ENCODE results near the gene FAM169A.

The FAM169A gene

GRCh38 chr5:74894351-74894750 lies 28.2 kb upstream of the FAM169A start:
- Histone ChIP-seq H3K27ac (ENCODE audit: low read depth, low read length) (no peak overlapping the region), H3K36me3 (ENCODE audit: control insufficient read depth, low read length) (no peaks in the 10 kb centered on the region), H3K9me2 (replicated peaks; ENCODE audit: control insufficient read depth, low read length) (no peaks in the 10 kb centered on the region), H3K4me3 (ENCODE audit: low read length) (no peak overlapping the region), H3K27me3 (ENCODE audit: control insufficient read depth, low read length) (no peaks in the 10 kb centered on the region; the same call in 1 of the 2 replicates), H3K9me3 (ENCODE audit: control insufficient read depth, insufficient read depth, low read length) (peaks cover 3% of the 10 kb centered on the region; the same call in 1 of the 2 replicates), H3K4me2 (ENCODE audit: low read length) (no peak overlapping the region), H4K20me1 (ENCODE audit: control insufficient read depth, insufficient read depth, low read depth, low read length) (no peaks in the 10 kb centered on the region), H3F3A (ENCODE audit: control insufficient read depth, insufficient read depth) (no peaks in the 10 kb centered on the region), H3K79me2 (ENCODE audit: control insufficient read depth, low read length) (no peaks in the 10 kb centered on the region), H3K4me1 (ENCODE audit: control insufficient read depth, low read length) (no peaks in the 10 kb centered on the region)
- TF ChIP-seq CTCF (IDR thresholded peaks at IDR 0.05; ENCODE audit: low read depth, low read length, poor library complexity, severe bottlenecking) (no peak), EZH2phosphoT487 (IDR thresholded peaks at IDR 0.05; ENCODE audit: borderline replicate concordance, low read length) (no peak)

GRCh38 chr5:74892921-74893320 lies 26.7 kb upstream of the FAM169A start:
- no peaks in the 10 kb centered on the region for H3K4me1 ChIP-seq (ENCODE audit: control insufficient read depth, low read length)
- H3K36me3 ChIP-seq (ENCODE audit: control insufficient read depth, low read length): no peaks in the 10 kb centered on the region
- H3K79me2 ChIP-seq (ENCODE audit: control insufficient read depth, low read length): no peaks in the 10 kb centered on the region
- H3K27ac ChIP-seq (ENCODE audit: low read depth, low read length): no peak overlapping the region
- no peaks in the 10 kb centered on the region for H3F3A ChIP-seq (ENCODE audit: control insufficient read depth, insufficient read depth)
- TF ChIP-seq EZH2phosphoT487 (IDR thresholded peaks at IDR 0.05; ENCODE audit: borderline replicate concordance, low read length) (no peak), CTCF (IDR thresholded peaks at IDR 0.05; ENCODE audit: low read depth, low read length, poor library complexity, severe bottlenecking) (no peak)
- no peak overlapping the region for H3K4me2 ChIP-seq (ENCODE audit: low read length)
- peaks cover 3% of the 10 kb centered on the region; the same call in 1 of the 2 replicates for H3K9me3 ChIP-seq (ENCODE audit: control insufficient read depth, insufficient read depth, low read length)
- no peak overlapping the region for H3K4me3 ChIP-seq (ENCODE audit: low read length)
- H3K27me3 ChIP-seq (ENCODE audit: control insufficient read depth, low read length): no peaks in the 10 kb centered on the region; the same call in 1 of the 2 replicates
- H4K20me1 ChIP-seq (ENCODE audit: control insufficient read depth, insufficient read depth, low read depth, low read length): no peaks in the 10 kb centered on the region
- H3K9me2 ChIP-seq (replicated peaks; ENCODE audit: control insufficient read depth, low read length): no peaks in the 10 kb centered on the region

- Histone ChIP-seq H3K9me2 (replicated peaks; ENCODE audit: control insufficient read depth, low read length) (no peaks in the 10 kb centered on the region), H3K4me3 (ENCODE audit: low read length) (no peak overlapping the region)
These were observed 23.4 kb upstream of the FAM169A start for GRCh38 chr5:74889523-74890105.

More at GRCh38 chr5:74889523-74890105, 23.4 kb upstream of the FAM169A start:
- H3K4me1 ChIP-seq (ENCODE audit: control insufficient read depth, low read length): no peaks in the 10 kb centered on the region
- H3K27me3 ChIP-seq (ENCODE audit: control insufficient read depth, low read length): no peaks in the 10 kb centered on the region; the same call in 1 of the 2 replicates
- H3K79me2 ChIP-seq (ENCODE audit: control insufficient read depth, low read length): no peaks in the 10 kb centered on the region
- H4K20me1 ChIP-seq (ENCODE audit: control insufficient read depth, insufficient read depth, low read depth, low read length): no peaks in the 10 kb centered on the region
- H3K27ac ChIP-seq (ENCODE audit: low read depth, low read length): no peak overlapping the region
- no peak overlapping the region for H3K4me2 ChIP-seq (ENCODE audit: low read length)
- H3K36me3 ChIP-seq (ENCODE audit: control insufficient read depth, low read length): no peaks in the 10 kb centered on the region
- H3K9me3 ChIP-seq (ENCODE audit: control insufficient read depth, insufficient read depth, low read length): no peaks in the 10 kb centered on the region
- H3F3A ChIP-seq (ENCODE audit: control insufficient read depth, insufficient read depth): no peaks in the 10 kb centered on the region
- TF ChIP-seq CTCF (IDR thresholded peaks at IDR 0.05; ENCODE audit: low read depth, low read length, poor library complexity, severe bottlenecking) (no peak), EZH2phosphoT487 (IDR thresholded peaks at IDR 0.05; ENCODE audit: borderline replicate concordance, low read length) (no peak)

All from DOHH2 (cell line).